ENCODE measurements around the gene KLF7. TPM values are rescaled to one million over a fixed set of nuclear protein-coding genes. Genes with fewer than 3 reads are reported as not detected.

Gene KLF7
- total and polyA plus RNA-seq, 9 of the 15 experiments (the other 6 are each of a cell fraction or from before 2014, with no cell fraction given): 0.04 to 0.54 (median 0.07) TPM

- no peak for ATAC-seq
- TF ChIP-seq BCL6 (CRISPR knock-in tag; IDR thresholded peaks at IDR 0.05) (no peak), TEAD4 (IDR thresholded peaks at IDR 0.05; ENCODE audit: low read length) (no peak), TEAD4 (CRISPR knock-in tag; IDR thresholded peaks at IDR 0.05; ENCODE audit: borderline replicate concordance) (no peak), KDM4B (IDR thresholded peaks at IDR 0.05; ENCODE audit: borderline replicate concordance in 2 of 2, low read depth in 1 of 2) (no peak), CEBPZ (IDR thresholded peaks at IDR 0.05; ENCODE audit: borderline replicate concordance, low read depth, low read length) (no peak), ZNF79 (CRISPR knock-in tag; IDR thresholded peaks at IDR 0.05; ENCODE audit: low read depth) (no peak)
- WGBS (ENCODE audit: insufficient coverage, low coverage, missing lambda C conversion rate): 0% methylated on average over 5 of the region's 5 CpGs
These were observed 19.0 kb upstream of the KLF7 start for GRCh38 chr2:207184768-207185167.

More at GRCh38 chr2:207184768-207185167, 19.0 kb upstream of the KLF7 start:
- FAIRE-seq (no peak), DNase-seq (ENCODE audit: extremely low read depth in 1 of 4, low spot score in 3 of 4) (no peak)
- Histone ChIP-seq H3K27ac (ENCODE audit: extremely low read depth, low read depth, low read length) (no peak overlapping the region), H2AFZ (ENCODE audit: low read depth, low read length) (no peak overlapping the region), H3K4me3 (no peak overlapping the region), H3K9ac (ENCODE audit: insufficient read depth in 1 of 2, low read depth in 2 of 2, low read length in 2 of 2) (no peak overlapping the region), H3K79me2 (ENCODE audit: control insufficient read depth, insufficient read depth, low read length) (no peaks in the 10 kb centered on the region), H3K4me2 (ENCODE audit: insufficient read depth, low read length) (no peak overlapping the region), H3K4me1 (replicated peaks in 1 of 2; ENCODE audit: control insufficient read depth in 2 of 2, insufficient read depth in 2 of 2, low read length in 2 of 2) (no peaks in the 10 kb centered on the region), H3K9me1 (ENCODE audit: control insufficient read depth, insufficient read depth, low read length) (no peaks in the 10 kb centered on the region), H4K20me1 (replicated peaks; ENCODE audit: control insufficient read depth, insufficient read depth, low read length) (no peaks in the 10 kb centered on the region), H3K9me3 (replicated peaks; ENCODE audit: control insufficient read depth, insufficient read depth, low read depth, low read length) (no peaks in the 10 kb centered on the region), H3K27me3 (ENCODE audit: control insufficient read depth in 2 of 2, insufficient read depth in 2 of 2, low read length in 2 of 2) (peaks cover 0 to 5% of the 10 kb centered on the region in 2 experiments; a peak in 1 of 5 replicates), H3K36me3 (ENCODE audit: control insufficient read depth, insufficient read depth, low read length) (no peaks in the 10 kb centered on the region)
- in situ Hi-C loops (cut with MboI) (no loop called here), intact Hi-C loops (cut with micrococcal nuclease) (no loop called here)
- POLR2A ChIA-PET: interaction anchor here (0.7 kb wide), 2 partner anchors 19 to 102 kb away, joined by 3 read pairs; partner anchors contain the start of gene KLF7
- no TSS peak for BruUV-seq (replicated peaks)
- CTCF ChIA-PET (ENCODE audit: low intra/inter-chr PET ratio): interaction anchor here (0.7 kb wide), 1 partner anchor 54 kb away, joined by 3 read pairs; no protein-coding TSS in a partner anchor
